ENCODE results near the gene GAL3ST2.
"Not testable (repeated sequence)": the region's sequence is repeated elsewhere in the genome, so short reads cannot be mapped to it uniquely, and the experiment has no call there.

The GAL3ST2 gene

GRCh38 chr2:241809383-241810306 lies 33.0 kb downstream of the GAL3ST2 start:
- DNase-seq (ENCODE audit: low read depth) = no peak

- DNase-seq (ENCODE audit: low read depth) = no peak
Observed at GRCh38 chr2:241810307-241811200, 33.9 kb downstream of the GAL3ST2 start.

GRCh38 chr2:241811201-241811951 lies 34.8 kb downstream of the GAL3ST2 start:
- no peak for DNase-seq (ENCODE audit: low read depth)

GRCh38 chr2:241811952-241812729 lies 35.5 kb downstream of the GAL3ST2 start:
- no peak for DNase-seq (ENCODE audit: low read depth)

GRCh38 chr2:241812730-241813643 lies 36.4 kb downstream of the GAL3ST2 start:
- no peak for DNase-seq (ENCODE audit: low read depth)

- DNase-seq (ENCODE audit: low read depth) = no peak
Observed at GRCh38 chr2:241813644-241814392, 37.2 kb downstream of the GAL3ST2 start.

GRCh38 chr2:241814393-241814642 lies 37.7 kb downstream of the GAL3ST2 start:
- no peak for DNase-seq (ENCODE audit: low read depth)

- no peak for DNase-seq (ENCODE audit: low read depth)
Observed at GRCh38 chr2:241814643-241815476, 38.2 kb downstream of the GAL3ST2 start.

GRCh38 chr2:241815477-241816430 lies 39.1 kb downstream of the GAL3ST2 start:
- DNase-seq (ENCODE audit: low read depth) = no peak

GRCh38 chr2:241816431-241817121 lies 40.0 kb downstream of the GAL3ST2 start:
- DNase-seq (ENCODE audit: low read depth) = no peak

GRCh38 chr2:241817126-241817820 lies 40.7 kb downstream of the GAL3ST2 start:
- no peak for DNase-seq (ENCODE audit: low read depth)

- not testable (repeated sequence) for DNase-seq (ENCODE audit: low read depth)
Observed at GRCh38 chr2:241817821-241818215, 41.2 kb downstream of the GAL3ST2 start.

- DNase-seq (ENCODE audit: low read depth) = no peak
Observed at GRCh38 chr2:241818229-241818942, 41.8 kb downstream of the GAL3ST2 start.

GRCh38 chr2:241818943-241819270 lies 42.3 kb downstream of the GAL3ST2 start:
- no peak for DNase-seq (ENCODE audit: low read depth)

- DNase-seq (ENCODE audit: low read depth) = not testable (repeated sequence)
Observed at GRCh38 chr2:241819947-241820624, 43.5 kb downstream of the GAL3ST2 start.

Data from activated T-cell treated with anti-CD3 and anti-CD28 coated beads for 24 hours (primary cell).